IMR-90 (cell line): Measurements from ENCODE around the gene MIER2. TPM values are rescaled to one million over a fixed set of nuclear protein-coding genes. Genes with fewer than 3 reads are reported as not detected.

Experiments
- ATAC-seq: fragments of 200-7000 bp; cut with Tn5 transposase; 2 replicates; pipeline ENCODE4 v1.9.1; 2020; ENCODE audit warnings: low read depth, mild to moderate bottlenecking, moderate library complexity
- BruUV-seq: library from RNA; stranded (reverse); fragments of 400-500 nt; replicated peaks from 2 replicates; lab custom pipeline; 2021; lab: Mats Ljungman, UMichigan
- CTCF ChIA-PET: fragments of 300-600 bp; formaldehyde crosslinking; extraction: SDS; loops from one replicate; lab custom pipeline; 2021; ENCODE audit warnings: antibody characterized with exemption; lab: Yijun Ruan, JAX
- POLR2A ChIA-PET: fragments of 300-600 bp; sonication (Branson Sonifier 250); formaldehyde crosslinking; loops from one replicate; lab custom pipeline; 2022; ENCODE audit warnings: antibody characterized with exemption; ENCODE audit not compliant: unreplicated experiment; lab: Charles Lee
- DNase-seq: peaks from one replicate; pipeline ENCODE4 v3.0.0; 2013
- H2AFZ ChIP-seq: replicated peaks from 2 replicates; pipeline ENCODE3; 2013; ENCODE audit warnings: low read length, mild to moderate bottlenecking; ENCODE audit not compliant: poor library complexity
- H2AK5ac ChIP-seq: 2 replicates; pipeline ENCODE4 v1.6.1; 2013; ENCODE audit warnings: low read depth, low read length, inconsistent platforms
- H2AK9ac ChIP-seq: replicated peaks from 2 replicates; pipeline ENCODE3; 2013; ENCODE audit warnings: mild to moderate bottlenecking, low read depth, low read length, moderate library complexity; ENCODE audit not compliant: poor library complexity
- H2BK120ac ChIP-seq: 2 replicates; pipeline ENCODE4 v1.6.1; 2013; ENCODE audit warnings: low read depth, low read length, inconsistent platforms
- H2BK15ac ChIP-seq: 3 replicates; pipeline ENCODE4 v1.6.1; 2013; ENCODE audit warnings: low read depth, low read length, inconsistent platforms
- H2BK20ac ChIP-seq: 2 replicates; pipeline ENCODE4 v1.6.1; 2013; ENCODE audit warnings: low read depth, mild to moderate bottlenecking, inconsistent platforms, low read length, moderate library complexity
- H2BK5ac ChIP-seq: 2 replicates; pipeline ENCODE4 v1.6.1; 2013; ENCODE audit warnings: mild to moderate bottlenecking, low read depth, low read length, inconsistent platforms; ENCODE audit not compliant: poor library complexity, severe bottlenecking
- H3K14ac ChIP-seq: replicated peaks from 2 replicates; pipeline ENCODE4 v1.6.1; 2013; ENCODE audit warnings: low read depth, low read length, inconsistent platforms
- H3K18ac ChIP-seq: 2 replicates; pipeline ENCODE4 v1.6.1; 2013; ENCODE audit warnings: low read depth, low read length, control low read depth
- H3K23ac ChIP-seq: 2 replicates; pipeline ENCODE4 v1.6.1; 2013; ENCODE audit warnings: low read depth, low read length, inconsistent platforms
- H3K27ac ChIP-seq: 2 replicates; pipeline ENCODE4 v1.5.1; 2013; ENCODE audit warnings: mild to moderate bottlenecking, control low read depth, low read length; ENCODE audit not compliant: insufficient read depth
- H3K27me3 ChIP-seq: 2 replicates; pipeline ENCODE4 v1.6.1; 2013; ENCODE audit warnings: low read length; ENCODE audit not compliant: control insufficient read depth, insufficient read depth
- H3K36me3 ChIP-seq: 2 replicates; pipeline ENCODE4 v1.6.1; 2013; ENCODE audit warnings: low read length, mixed read lengths; ENCODE audit not compliant: control insufficient read depth, insufficient read depth
- H3K4ac ChIP-seq: 2 replicates; pipeline ENCODE4 v1.6.1; 2013; ENCODE audit warnings: low read depth, low read length, inconsistent platforms
- H3K4me1 ChIP-seq: 2 replicates; pipeline ENCODE4 v1.6.1; 2013; ENCODE audit warnings: low read length, mixed read lengths; ENCODE audit not compliant: control insufficient read depth, insufficient read depth
- H3K4me2 ChIP-seq: 2 replicates; pipeline ENCODE4 v1.6.1; 2013; ENCODE audit warnings: low read depth, mild to moderate bottlenecking, control low read depth, low read length, moderate library complexity
- H3K4me3 ChIP-seq: 2 replicates; pipeline ENCODE4 v1.5.1; 2013; ENCODE audit warnings: low read depth, mild to moderate bottlenecking, control low read depth, low read length, moderate library complexity; ENCODE audit not compliant: insufficient read depth
- H3K56ac ChIP-seq: 2 replicates; pipeline ENCODE4 v1.6.1; 2013; ENCODE audit warnings: low read length, inconsistent platforms; ENCODE audit not compliant: insufficient read depth; ENCODE audit errors: extremely low read depth
- H3K79me1 ChIP-seq, 2 experiments: 2 replicates each; pipeline ENCODE4 v1.6.1; 2013; ENCODE audit warnings: low read length in 2 of 2, inconsistent platforms in 1 of 2, low read depth in 1 of 2
- H3K9ac ChIP-seq: 2 replicates; pipeline ENCODE4 v1.6.1; 2013; ENCODE audit warnings: low read depth, low read length, control low read depth
- H3K9me1 ChIP-seq: 2 replicates; pipeline ENCODE4 v1.6.1; 2013; ENCODE audit warnings: low read length, inconsistent platforms; ENCODE audit not compliant: insufficient read depth
- H3K9me3 ChIP-seq: 2 replicates; pipeline ENCODE4 v1.6.1; 2013; ENCODE audit warnings: low read length; ENCODE audit not compliant: control insufficient read depth, insufficient read depth
- H4K20me1 ChIP-seq: 2 replicates; pipeline ENCODE4 v1.6.1; 2013; ENCODE audit warnings: low read length, inconsistent platforms; ENCODE audit not compliant: insufficient read depth
- H4K5ac ChIP-seq: 2 replicates; pipeline ENCODE4 v1.6.1; 2013; ENCODE audit warnings: mild to moderate bottlenecking, low read depth, low read length, control low read depth
- H4K8ac ChIP-seq, 2 experiments: 2 replicates each; pipeline ENCODE4 v1.6.1; 2013; ENCODE audit warnings: low read depth in 2 of 2, low read length in 2 of 2, control low read depth in 1 of 2, inconsistent platforms in 1 of 2
- H4K91ac ChIP-seq: 2 replicates; pipeline ENCODE4 v1.6.1; 2013; ENCODE audit warnings: low read depth, low read length, inconsistent platforms; ENCODE audit not compliant: insufficient read depth
- BHLHE40 ChIP-seq: fragments of 150-350 bp; IDR thresholded peaks from 2 replicates; pipeline ENCODE4 v1.6.1; 2016; ENCODE audit warnings: mild to moderate bottlenecking, low read depth, low read length
- CEBPB ChIP-seq: IDR thresholded peaks from 2 replicates; pipeline ENCODE4 v1.6.1; 2012; ENCODE audit warnings: low read depth, low read length, improper control_type of control experiment
- CHD1 ChIP-seq: IDR thresholded peaks from 2 replicates; pipeline ENCODE4 v1.6.1; 2012; ENCODE audit warnings: low read depth, low read length, improper control_type of control experiment
- ELK1 ChIP-seq: fragments of 150-350 bp; IDR thresholded peaks from 2 replicates; pipeline ENCODE4 v1.6.1; 2016; ENCODE audit warnings: low read depth, mild to moderate bottlenecking, low read length, moderate library complexity, borderline replicate concordance
- FOS ChIP-seq: fragments of 150-350 bp; IDR thresholded peaks from 2 replicates; pipeline ENCODE4 v1.6.1; 2016; ENCODE audit warnings: low read depth, low read length
- MAFK ChIP-seq: IDR thresholded peaks from 2 replicates; pipeline ENCODE4 v1.6.1; 2012; ENCODE audit warnings: low read depth, low read length, improper control_type of control experiment
- MAZ ChIP-seq: IDR thresholded peaks from 2 replicates; pipeline ENCODE4 v1.6.1; 2012; ENCODE audit warnings: low read depth, mild to moderate bottlenecking, low read length, improper control_type of control experiment, moderate library complexity, borderline replicate concordance
- MXI1 ChIP-seq: IDR thresholded peaks from 2 replicates; pipeline ENCODE4 v1.6.1; 2012; ENCODE audit warnings: low read depth, mild to moderate bottlenecking, low read length, moderate library complexity, borderline replicate concordance
- NFE2L2 ChIP-seq: fragments of 150-350 bp; IDR thresholded peaks from 2 replicates; pipeline ENCODE4 v1.6.1; 2016; ENCODE audit warnings: low read depth, mild to moderate bottlenecking, low read length
- POLR2A ChIP-seq: IDR thresholded peaks from 2 replicates; pipeline ENCODE4 v1.6.1; 2012; ENCODE audit warnings: mild to moderate bottlenecking, low read depth, low read length
- RAD21 ChIP-seq: IDR thresholded peaks from 2 replicates; pipeline ENCODE4 v1.6.1; 2012; ENCODE audit warnings: low read length, improper control_type of control experiment
- RCOR1 ChIP-seq: IDR thresholded peaks from 2 replicates; pipeline ENCODE4 v1.6.1; 2012; ENCODE audit warnings: mild to moderate bottlenecking, low read length, improper control_type of control experiment; ENCODE audit not compliant: insufficient replicate concordance
- RFX5 ChIP-seq: IDR thresholded peaks from 2 replicates; pipeline ENCODE4 v1.8.0; 2012; ENCODE audit warnings: low read depth, mild to moderate bottlenecking, low read length, moderate library complexity
- SMC3 ChIP-seq: fragments of 150-350 bp; IDR thresholded peaks from 2 replicates; pipeline ENCODE4 v1.6.1; 2016; ENCODE audit warnings: low read depth, mild to moderate bottlenecking, antibody characterized with exemption, low read length, moderate library complexity
- USF2 ChIP-seq: fragments of 150-350 bp; IDR thresholded peaks from 2 replicates; pipeline ENCODE4 v1.6.1; 2017; ENCODE audit warnings: mild to moderate bottlenecking, antibody characterized with exemption, low read length, low read depth
- WGBS, 2 experiments: methylation state at CpG; one replicate each; pipeline versions ENCODE4 v1.1.5 to v1.1.7; 2013; ENCODE audit warnings: missing lambda C conversion rate in 2 of 2; ENCODE audit not compliant: insufficient read length in 1 of 2; ENCODE audit errors: extremely low coverage in 2 of 2; 5-methylcytosine and 5-hydroxymethylcytosine counted together
- dilution Hi-C: fragments of 300-500 bp; cut with HindIII; formaldehyde crosslinking; loops from one replicate; pipeline ENCODE4 v1.14.3; 2018; ENCODE audit warnings: low sequenced_read_pairs; ENCODE audit not compliant: unreplicated experiment
- in situ Hi-C: fragments of 300-500 bp; cut with MboI; formaldehyde crosslinking; loops from 3 replicates; pipeline ENCODE4 v1.14.3; 2019; ENCODE audit warnings: low sequenced_read_pairs, inconsistent platforms, mixed read lengths
- intact Hi-C: fragments of 100-400 bp; cut with micrococcal nuclease; formaldehyde crosslinking; loops from 2 replicates; pipeline ENCODE4 v1.10.0; 2022
- polyA plus RNA-seq, 3 experiments: library from polyadenylated mRNA; depleted of rRNA; stranded (reverse); fragments of >200 nt; gene quantifications; 2 replicates each; pipeline ENCODE4 v1.2.3, GENCODE V29; 2012; ENCODE audit warnings: low replicate concordance in 1 of 3
- total RNA-seq: library from RNA; depleted of rRNA; stranded (reverse); fragments of >200 nt; gene quantifications from 2 replicates; pipeline ENCODE4 v1.2.3, GENCODE V29; 2012
- TF ChIP-seq, protein P1 (sequence below): conservative IDR thresholded peaks from 2 replicates; pipeline ENCODE4 v1.5.1; 2012; ENCODE audit warnings: mild to moderate bottlenecking, low read depth, low read length, improper control_type of control experiment

The MIER2 gene
- total and polyA plus RNA-seq, 2 of the 4 experiments (the other 2 are of a cell fraction): 28.0 to 28.4 TPM

GRCh38 chr19:376111-376470 is 31.5 kb upstream of the MIER2 start:
- WGBS, 2 experiments: 75% methylated on average over 2 of the region's 8 CpGs; no CpG with 5 or more reads in 1 of the 2 experiments
- Histone ChIP-seq H2BK20ac (no peak overlapping the region), H3K9me3 (no peaks in the 10 kb centered on the region), H3K4ac (no peak overlapping the region), H3K9ac (no peak overlapping the region), H2AK5ac (no peak overlapping the region), H3K23ac (no peak overlapping the region), H2AK9ac (no peak overlapping the region), H3K4me3 (no peak overlapping the region), H4K5ac (no peak overlapping the region), H2BK120ac (no peak overlapping the region), H3K4me1 (peaks cover 1% of the 10 kb centered on the region; the same call in 1 of the 2 replicates), H4K20me1 (no peaks in the 10 kb centered on the region), H3K27ac (no peak overlapping the region), H2BK15ac (no peak overlapping the region), H3K18ac (no peak overlapping the region), H2AFZ (no peak overlapping the region), H3K36me3 (no peaks in the 10 kb centered on the region), H3K27me3 (peaks cover 47% of the 10 kb centered on the region), H3K79me1 (no peaks in the 10 kb centered on the region), H2BK5ac (no peak overlapping the region), H3K9me1 (no peaks in the 10 kb centered on the region), H4K8ac (no peak overlapping the region), H3K4me2 (no peak overlapping the region), H4K91ac (no peak overlapping the region), H3K56ac (no peak overlapping the region), H3K14ac (no peak overlapping the region)
- DNase-seq (no peak), ATAC-seq (no peak)
- POLR2A ChIA-PET: no interaction called here
- intact Hi-C loops (no loop called here), in situ Hi-C loops (no loop called here), dilution Hi-C loops (no loop called here)
- BruUV-seq: no TSS peak
- TF ChIP-seq RAD21: no peak
- TF ChIP-seq CEBPB: no peak
- TF ChIP-seq MXI1: no peak
- TF ChIP-seq USF2: no peak
- no peak for TF ChIP-seq NFE2L2
- TF ChIP-seq MAZ: no peak
- TF ChIP-seq BHLHE40: no peak
- TF ChIP-seq, protein P1, sequence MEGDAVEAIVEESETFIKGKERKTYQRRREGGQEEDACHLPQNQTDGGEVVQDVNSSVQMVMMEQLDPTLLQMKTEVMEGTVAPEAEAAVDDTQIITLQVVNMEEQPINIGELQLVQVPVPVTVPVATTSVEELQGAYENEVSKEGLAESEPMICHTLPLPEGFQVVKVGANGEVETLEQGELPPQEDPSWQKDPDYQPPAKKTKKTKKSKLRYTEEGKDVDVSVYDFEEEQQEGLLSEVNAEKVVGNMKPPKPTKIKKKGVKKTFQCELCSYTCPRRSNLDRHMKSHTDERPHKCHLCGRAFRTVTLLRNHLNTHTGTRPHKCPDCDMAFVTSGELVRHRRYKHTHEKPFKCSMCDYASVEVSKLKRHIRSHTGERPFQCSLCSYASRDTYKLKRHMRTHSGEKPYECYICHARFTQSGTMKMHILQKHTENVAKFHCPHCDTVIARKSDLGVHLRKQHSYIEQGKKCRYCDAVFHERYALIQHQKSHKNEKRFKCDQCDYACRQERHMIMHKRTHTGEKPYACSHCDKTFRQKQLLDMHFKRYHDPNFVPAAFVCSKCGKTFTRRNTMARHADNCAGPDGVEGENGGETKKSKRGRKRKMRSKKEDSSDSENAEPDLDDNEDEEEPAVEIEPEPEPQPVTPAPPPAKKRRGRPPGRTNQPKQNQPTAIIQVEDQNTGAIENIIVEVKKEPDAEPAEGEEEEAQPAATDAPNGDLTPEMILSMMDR: no peak
- no peak for TF ChIP-seq SMC3
- no peak for TF ChIP-seq ELK1
- TF ChIP-seq FOS: no peak
- no peak for TF ChIP-seq RFX5
- no peak for TF ChIP-seq RCOR1
- no peak for TF ChIP-seq MAFK
- TF ChIP-seq POLR2A: no peak
- no peak for TF ChIP-seq CHD1
- CTCF ChIA-PET: no interaction called here
